ENCODE data around the gene GID4. TPM values are rescaled to one million over a fixed set of nuclear protein-coding genes. Genes with fewer than 3 reads are reported as not detected.
"Not testable (repeated sequence)": the region's sequence is repeated elsewhere in the genome, so short reads cannot be mapped to it uniquely, and the experiment has no call there.

GID4 gene
- total RNA-seq = 1 to 10 TPM; 7.6 to 8.4 (median 8.3) TPM

- ATAC-seq (peak; percentile 88), DNase-seq (peak; percentile 99)
- Mint-ChIP-seq H3K36me3 (ENCODE audit: insufficient read depth) (no peaks in the 10 kb centered on the region), H3K9me3 (no peaks in the 10 kb centered on the region), H3K4me1 (ENCODE audit: low read depth) (peaks cover 43% of the 10 kb centered on the region), H3K27me3 (ENCODE audit: low read depth) (no peaks in the 10 kb centered on the region), H3K4me3 (peak within 1 kb of the TSS; percentile 92)
These were observed at the start of gene GID4, which contains the start of gene ATPAF2 for GRCh38 chr17:18038861-18039534. Gene GID4 (plus strand): TSS chr17:18039408. CDS start chr17:18039465, 57 bp downstream. Gene ATPAF2 (minus strand): TSS chr17:18039168. CDS start chr17:18039013, 155 bp downstream.

DNA sequence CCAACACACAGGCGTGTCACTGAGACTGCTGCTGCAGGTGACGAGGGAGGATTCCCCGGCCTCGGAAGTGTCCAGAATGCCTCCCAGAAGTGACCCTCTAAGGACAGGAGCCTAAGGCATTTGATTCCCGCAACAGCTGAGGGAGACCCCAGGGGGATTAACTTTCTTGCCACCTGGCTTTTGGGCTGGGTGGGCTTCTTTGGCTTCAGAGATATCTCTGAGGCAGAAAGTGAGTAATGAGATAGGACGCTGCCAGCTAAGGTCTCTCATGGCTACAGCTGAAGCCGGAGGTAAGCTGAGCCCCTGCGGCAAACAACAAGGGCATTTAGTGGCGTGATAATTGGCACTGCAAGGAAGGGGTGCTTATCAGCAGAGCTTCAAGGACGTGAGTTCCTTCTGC, 49.6 kb upstream of the GID4 start:
- Mint-ChIP-seq H3K9me3 (no peaks in the 10 kb centered on the region), H3K4me3 (no peak overlapping the region), H3K4me1 (ENCODE audit: low read depth) (peaks cover 1% of the 10 kb centered on the region), H3K36me3 (ENCODE audit: insufficient read depth) (no peaks in the 10 kb centered on the region), H3K27me3 (ENCODE audit: low read depth) (no peaks in the 10 kb centered on the region)
- ATAC-seq (no peak), DNase-seq (no peak)

GRCh38 chr17:17990282-17990681, 48.9 kb upstream of the GID4 start:
- Mint-ChIP-seq H3K4me1 (ENCODE audit: low read depth) (peaks cover 1% of the 10 kb centered on the region), H3K27me3 (ENCODE audit: low read depth) (no peaks in the 10 kb centered on the region), H3K9me3 (no peaks in the 10 kb centered on the region), H3K36me3 (ENCODE audit: insufficient read depth) (no peaks in the 10 kb centered on the region), H3K4me3 (no peak overlapping the region)
- DNase-seq (no peak), ATAC-seq (no peak)

GRCh38 chr17:17993366-17993765, 45.8 kb upstream of the GID4 start:
- Mint-ChIP-seq H3K4me1 (ENCODE audit: low read depth) (peaks cover 1% of the 10 kb centered on the region), H3K36me3 (ENCODE audit: insufficient read depth) (no peaks in the 10 kb centered on the region), H3K4me3 (no peak overlapping the region), H3K27me3 (ENCODE audit: low read depth) (no peaks in the 10 kb centered on the region), H3K9me3 (no peaks in the 10 kb centered on the region)
- no peak for ATAC-seq
- no peak for DNase-seq

- H3K9me3 Mint-ChIP-seq = no peaks in the 10 kb centered on the region
- DNase-seq (no peak), ATAC-seq (no peak)
- H3K36me3 Mint-ChIP-seq (ENCODE audit: insufficient read depth) = no peaks in the 10 kb centered on the region
- peaks cover 1% of the 10 kb centered on the region for H3K4me1 Mint-ChIP-seq (ENCODE audit: low read depth)
- H3K27me3 Mint-ChIP-seq (ENCODE audit: low read depth) = no peaks in the 10 kb centered on the region
- H3K4me3 Mint-ChIP-seq = no peak overlapping the region
These were observed 45.4 kb upstream of the GID4 start for GRCh38 chr17:17993852-17994251.

DNA sequence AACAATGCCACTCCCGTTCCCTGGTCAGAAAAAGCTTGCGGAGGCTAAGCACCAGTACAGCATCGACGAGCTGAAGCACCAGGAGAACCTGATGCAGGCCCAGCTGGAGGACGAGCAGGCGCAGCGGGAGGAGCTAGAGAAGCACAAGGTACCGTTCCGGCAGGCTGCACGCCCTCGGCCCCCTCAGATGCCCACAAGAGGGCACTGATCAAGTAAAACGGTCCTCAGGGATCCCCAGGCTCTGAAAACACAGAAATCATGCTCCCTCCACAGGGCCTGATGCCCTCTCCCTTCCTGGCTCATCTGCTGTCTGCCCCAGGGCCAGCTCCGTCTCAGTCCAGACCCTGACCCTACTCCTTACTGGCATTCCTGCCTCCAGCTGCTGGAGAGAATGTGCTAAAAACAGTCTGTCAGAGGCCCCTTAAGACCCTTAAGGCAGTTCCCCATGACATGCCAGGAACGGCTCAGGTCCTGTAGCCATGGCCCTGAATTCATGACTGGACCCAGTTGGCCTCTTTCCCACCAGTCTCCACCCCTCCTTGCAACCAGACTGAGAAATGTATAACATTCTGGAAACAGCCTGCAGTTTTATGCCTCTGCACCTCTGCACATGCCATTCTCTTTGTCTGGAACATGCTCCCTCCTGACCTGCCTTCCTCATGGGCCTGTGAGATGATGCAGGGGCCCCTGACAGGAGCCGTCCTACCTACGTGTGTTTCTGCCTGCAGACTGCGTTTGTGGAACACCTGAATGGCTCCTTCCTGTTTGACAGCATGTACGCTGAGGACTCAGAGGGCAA, 44.7 kb upstream of the GID4 start:
- DNase-seq (no peak), ATAC-seq (peak in 1 of 2 donors; percentile 33)
- Mint-ChIP-seq H3K4me3 (no peak overlapping the region), H3K4me1 (ENCODE audit: low read depth) (peaks cover 1% of the 10 kb centered on the region), H3K36me3 (ENCODE audit: insufficient read depth) (no peaks in the 10 kb centered on the region), H3K9me3 (no peaks in the 10 kb centered on the region), H3K27me3 (ENCODE audit: low read depth) (no peaks in the 10 kb centered on the region)

GRCh38 chr17:17995887-17996286, 43.3 kb upstream of the GID4 start:
- H3K27me3 Mint-ChIP-seq (ENCODE audit: low read depth); DNase-seq; H3K36me3 Mint-ChIP-seq (ENCODE audit: insufficient read depth); H3K4me3 Mint-ChIP-seq; H3K9me3 Mint-ChIP-seq; H3K4me1 Mint-ChIP-seq (ENCODE audit: low read depth); ATAC-seq: not testable (repeated sequence)

DNA sequence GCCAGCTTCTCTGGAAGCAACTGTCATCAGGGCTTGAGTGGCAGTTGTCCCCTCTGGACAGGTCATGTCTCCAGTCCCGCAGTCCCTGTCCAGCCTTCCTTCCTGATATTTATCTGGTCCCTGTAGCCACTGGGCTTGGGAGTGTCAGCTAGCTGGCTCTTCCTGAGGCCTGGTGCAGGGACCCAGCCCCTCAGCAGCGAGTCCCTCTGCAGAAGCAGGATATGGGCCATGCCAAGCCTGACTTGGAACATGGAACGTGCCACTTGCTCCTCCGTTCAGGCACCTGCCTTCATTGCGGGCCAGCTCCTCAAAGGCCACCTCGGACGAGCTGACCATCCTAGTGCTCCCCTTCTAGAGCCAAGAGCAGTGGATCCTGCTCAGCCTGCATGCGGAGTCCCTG, 40.3 kb upstream of the GID4 start:
- Mint-ChIP-seq H3K4me3 (no peak overlapping the region), H3K27me3 (ENCODE audit: low read depth) (no peaks in the 10 kb centered on the region), H3K4me1 (ENCODE audit: low read depth) (no peaks in the 10 kb centered on the region), H3K36me3 (ENCODE audit: insufficient read depth) (no peaks in the 10 kb centered on the region), H3K9me3 (no peaks in the 10 kb centered on the region)
- no peak for ATAC-seq
- no peak for DNase-seq

GRCh38 chr17:17999364-18000029, 39.7 kb upstream of the GID4 start:
- H3K9me3 Mint-ChIP-seq = no peaks in the 10 kb centered on the region
- H3K27me3 Mint-ChIP-seq (ENCODE audit: low read depth) = no peaks in the 10 kb centered on the region
- H3K4me1 Mint-ChIP-seq (ENCODE audit: low read depth) = no peaks in the 10 kb centered on the region
- ATAC-seq (no peak), DNase-seq (no peak)
- no peak overlapping the region for H3K4me3 Mint-ChIP-seq
- H3K36me3 Mint-ChIP-seq (ENCODE audit: insufficient read depth) = no peaks in the 10 kb centered on the region

- H3K4me1 Mint-ChIP-seq (ENCODE audit: low read depth) = no peaks in the 10 kb centered on the region
- H3K4me3 Mint-ChIP-seq = no peak overlapping the region
- H3K36me3 Mint-ChIP-seq (ENCODE audit: insufficient read depth) = no peaks in the 10 kb centered on the region
- H3K9me3 Mint-ChIP-seq = no peaks in the 10 kb centered on the region
- no peak for DNase-seq
- no peak for ATAC-seq
- no peaks in the 10 kb centered on the region for H3K27me3 Mint-ChIP-seq (ENCODE audit: low read depth)
These were observed 39.2 kb upstream of the GID4 start for GRCh38 chr17:18000030-18000408.

GRCh38 chr17:18002171-18002570, 37.0 kb upstream of the GID4 start:
- no peaks in the 10 kb centered on the region for H3K27me3 Mint-ChIP-seq (ENCODE audit: low read depth)
- ATAC-seq = no peak

GRCh38 chr17:18004345-18004744, 34.9 kb upstream of the GID4 start:
- DNase-seq (no peak), ATAC-seq (no peak)
- Mint-ChIP-seq H3K36me3 (ENCODE audit: insufficient read depth) (peaks cover 12% of the 10 kb centered on the region), H3K27me3 (ENCODE audit: low read depth) (no peaks in the 10 kb centered on the region), H3K4me1 (ENCODE audit: low read depth) (no peaks in the 10 kb centered on the region), H3K9me3 (no peaks in the 10 kb centered on the region), H3K4me3 (no peak overlapping the region)

More at GRCh38 chr17:18002171-18002570, 37.0 kb upstream of the GID4 start:
- Mint-ChIP-seq H3K4me1 (ENCODE audit: low read depth) (no peaks in the 10 kb centered on the region), H3K9me3 (no peaks in the 10 kb centered on the region), H3K36me3 (ENCODE audit: insufficient read depth) (peaks cover 4% of the 10 kb centered on the region), H3K4me3 (no peak overlapping the region)
- no peak for DNase-seq

- ATAC-seq = no peak
- H3K36me3 Mint-ChIP-seq (ENCODE audit: insufficient read depth) = peaks cover 16% of the 10 kb centered on the region
- H3K27me3 Mint-ChIP-seq (ENCODE audit: low read depth) = no peaks in the 10 kb centered on the region
- H3K4me3 Mint-ChIP-seq = no peak overlapping the region
- H3K4me1 Mint-ChIP-seq (ENCODE audit: low read depth) = no peaks in the 10 kb centered on the region
- no peak for DNase-seq
- H3K9me3 Mint-ChIP-seq = no peaks in the 10 kb centered on the region
These were observed 34.3 kb upstream of the GID4 start for GRCh38 chr17:18004884-18005305.

- H3K4me3 Mint-ChIP-seq = no peak overlapping the region
- H3K27me3 Mint-ChIP-seq (ENCODE audit: low read depth) = no peaks in the 10 kb centered on the region
These were observed 33.7 kb upstream of the GID4 start for GRCh38 chr17:18005496-18005895.

More at GRCh38 chr17:18005496-18005895, 33.7 kb upstream of the GID4 start:
- Mint-ChIP-seq H3K9me3 (no peaks in the 10 kb centered on the region), H3K4me1 (ENCODE audit: low read depth) (no peaks in the 10 kb centered on the region), H3K36me3 (ENCODE audit: insufficient read depth) (peaks cover 16% of the 10 kb centered on the region)
- DNase-seq (no peak), ATAC-seq (no peak)

Data from activated T-cell treated with anti-CD3 and anti-CD28 coated beads, Interleukin-2, amount 50 U/mL, for 4 hours (primary cell).